Stimulated activated CD8-positive, alpha-beta memory T cell treated with anti-CD3 and anti-CD28 coated beads, Interleukin-4, amount 100 ng/mL, for 1 hour (primary cell): ENCODE data around the gene SH3PXD2A.

Experiments used
- DNase-seq, 2 donors: peaks; one replicate each; pipeline ENCODE4 v3.0.0-alpha.2; 2020; ENCODE audit warnings: low read depth in 2 of 2, low spot score in 1 of 2

SH3PXD2A gene

GRCh38 chr10:103726637-103727036, 128.7 kb downstream of the SH3PXD2A start:
- no peak for DNase-seq

GRCh38 chr10:103725242-103725641, 130.1 kb downstream of the SH3PXD2A start:
- DNase-seq: no peak

GRCh38 chr10:103724771-103725170, 130.6 kb downstream of the SH3PXD2A start:
- no peak for DNase-seq

- DNase-seq: no peak
These were observed 131.3 kb downstream of the SH3PXD2A start for GRCh38 chr10:103724074-103724473.

- no peak for DNase-seq
These were observed 131.8 kb downstream of the SH3PXD2A start for GRCh38 chr10:103723557-103723956.

GRCh38 chr10:103722632-103723031, 132.7 kb downstream of the SH3PXD2A start:
- DNase-seq: no peak

GRCh38 chr10:103720964-103721335, 134.4 kb downstream of the SH3PXD2A start:
- no peak for DNase-seq

- DNase-seq: no peak
These were observed 134.9 kb downstream of the SH3PXD2A start for GRCh38 chr10:103720328-103720963.

GRCh38 chr10:103719036-103719435, 136.3 kb downstream of the SH3PXD2A start:
- no peak for DNase-seq

- DNase-seq: no peak
These were observed 137.1 kb downstream of the SH3PXD2A start for GRCh38 chr10:103718247-103718620.

GRCh38 chr10:103717341-103718246, 137.8 kb downstream of the SH3PXD2A start:
- DNase-seq: no peak

- no peak for DNase-seq
These were observed 138.9 kb downstream of the SH3PXD2A start for GRCh38 chr10:103716206-103717160.

- no peak for DNase-seq
These were observed 139.9 kb downstream of the SH3PXD2A start for GRCh38 chr10:103715430-103715829.

GRCh38 chr10:103714232-103714891, 141.0 kb downstream of the SH3PXD2A start:
- no peak for DNase-seq

GRCh38 chr10:103713676-103714075, 141.7 kb downstream of the SH3PXD2A start:
- no peak for DNase-seq

- peak; percentile 60 to 65 for DNase-seq
These were observed 142.4 kb downstream of the SH3PXD2A start for GRCh38 chr10:103712898-103713498.

GRCh38 chr10:103712146-103712545, 143.2 kb downstream of the SH3PXD2A start:
- no peak for DNase-seq

GRCh38 chr10:103711351-103711994, 143.9 kb downstream of the SH3PXD2A start:
- DNase-seq: no peak

GRCh38 chr10:103710490-103710889, 144.9 kb downstream of the SH3PXD2A start:
- no peak for DNase-seq

GRCh38 chr10:103709341-103709920, 145.9 kb downstream of the SH3PXD2A start:
- no peak for DNase-seq
